NCI-H1694 (cell line): ENCODE data around the gene GLRX2.
A peak's percentile ranks its signal among the peaks of the same experiment; 100 is the strongest.
"Not testable (repeated sequence)": the region's sequence is repeated elsewhere in the genome, so short reads cannot be mapped to it uniquely, and the experiment has no call there.

Experiments
- DNase-seq: peaks from one replicate; lab custom pipeline; 2025; lab: John Stamatoyannopoulos, UW

GLRX2 gene

DNA sequence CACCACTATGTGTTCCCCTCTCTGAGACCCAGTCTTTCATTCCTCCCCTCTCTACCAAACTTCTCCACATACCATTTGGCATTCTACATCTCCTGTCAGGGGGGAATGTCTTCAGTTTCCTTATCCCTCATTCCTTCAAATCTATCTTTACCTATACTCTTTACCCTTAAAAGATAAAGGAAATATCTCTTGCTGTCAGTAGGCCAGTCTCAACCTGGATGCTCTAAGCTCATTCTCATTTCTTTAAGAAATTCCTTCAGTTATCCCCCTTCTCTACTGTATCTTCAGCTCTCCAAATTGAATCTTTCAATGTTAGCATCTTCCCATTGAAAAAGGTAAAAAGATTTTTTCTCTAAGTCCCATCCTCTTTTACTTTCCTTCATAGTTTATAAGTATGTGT lies 39.3 kb downstream of the GLRX2 start:
- no peak for DNase-seq

GRCh38 chr1:193062698-193063463 lies 42.3 kb downstream of the GLRX2 start:
- DNase-seq, result no peak

- no peak for DNase-seq
Observed at GRCh38 chr1:193060938-193061337, 44.3 kb downstream of the GLRX2 start.

DNA sequence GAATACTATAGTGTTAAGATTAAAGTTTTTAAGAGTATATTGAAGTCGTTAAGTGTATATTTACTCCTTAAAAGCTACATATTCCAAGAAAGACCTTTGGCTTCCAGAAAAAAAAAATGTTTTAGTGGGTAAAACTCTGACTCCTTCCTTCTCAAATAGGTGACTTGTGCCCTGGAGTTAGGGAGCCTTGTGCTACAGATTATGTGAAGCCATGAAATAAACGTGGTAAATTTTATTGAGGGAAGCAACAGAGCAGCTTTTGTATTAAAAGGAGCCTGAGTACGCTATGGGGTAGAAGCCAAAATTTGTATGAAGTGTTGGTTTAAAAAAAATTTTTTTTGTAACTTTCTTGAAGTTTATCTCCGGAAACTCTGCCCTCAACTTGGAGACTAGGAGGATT lies 44.8 kb downstream of the GLRX2 start:
- DNase-seq, result no peak

DNA sequence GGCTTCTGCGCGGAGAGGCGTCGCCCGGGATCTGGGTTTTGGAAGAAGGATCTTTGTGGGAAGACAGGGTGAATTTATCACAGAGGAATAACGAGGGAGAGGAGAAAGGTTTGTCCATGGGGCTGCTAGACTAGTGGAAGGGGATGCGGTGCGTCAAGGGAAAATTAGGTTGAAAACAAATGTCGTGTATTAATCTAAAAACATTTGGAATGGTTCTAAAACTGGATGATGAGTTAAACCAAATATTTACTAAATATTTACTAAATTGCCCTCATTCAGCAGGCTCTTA lies 45.2 kb downstream of the GLRX2 start:
- DNase-seq, result no peak

GRCh38 chr1:193059282-193060114 lies 45.7 kb downstream of the GLRX2 start, which contains the start of the genes RO60 and UCHL5:
TSS of gene RO60 (plus strand) at chr1:193059612. CDS start at chr1:193069055, 9,443 bp downstream.
TSS of gene UCHL5 (minus strand) at chr1:193059360. CDS start at chr1:193059260, 100 bp downstream.
- peak; percentile 96 for DNase-seq

DNA sequence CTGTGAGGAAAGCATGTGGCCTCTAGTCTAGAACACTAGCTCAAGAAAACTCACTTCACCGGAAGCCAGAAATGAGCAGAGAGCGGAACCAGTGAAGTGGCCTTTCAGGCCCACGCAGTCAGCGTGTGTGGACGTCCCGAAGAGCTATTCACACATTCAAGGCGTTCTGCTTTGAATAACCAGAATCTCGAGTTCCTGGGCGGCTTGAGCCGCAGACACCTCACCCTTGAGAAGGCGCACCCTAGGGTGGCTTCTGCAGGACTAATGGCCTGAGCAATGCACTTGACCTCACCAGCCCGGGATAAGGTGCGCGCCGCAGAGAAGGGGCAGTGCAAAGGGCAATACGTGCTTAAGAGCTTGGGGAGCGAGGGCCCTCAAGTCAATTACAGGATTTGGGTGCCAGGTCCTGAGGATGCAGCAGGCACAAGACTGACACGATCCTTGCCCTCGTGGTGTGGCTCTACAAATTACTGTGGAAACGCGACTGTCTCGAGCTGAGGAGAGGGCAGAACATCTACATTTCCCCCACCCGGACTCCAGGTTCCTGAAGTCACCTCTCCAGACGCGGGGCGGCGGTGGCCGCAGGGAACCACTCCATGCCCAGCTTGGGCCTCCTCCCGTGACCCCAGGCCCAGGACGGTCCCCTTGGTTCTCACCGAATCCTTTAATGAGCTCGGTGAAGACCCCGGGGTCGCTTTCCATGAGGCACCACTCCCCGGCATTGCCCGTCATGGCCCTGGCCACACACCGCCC lies 46.5 kb downstream of the GLRX2 start:
- DNase-seq, result no peak

GRCh38 chr1:193054169-193054675 lies 51.0 kb downstream of the GLRX2 start:
- no peak for DNase-seq

GRCh38 chr1:193048913-193049312 lies 56.3 kb downstream of the GLRX2 start:
- not testable (repeated sequence) for DNase-seq
